Mesenchymal stem cell (in vitro differentiated cells and primary cell): Measurements from ENCODE around the gene PRR29.

Source experiments
- DNase-seq: peaks from one replicate; pipeline ENCODE4 v3.0.0-alpha.2; 2013
- H2AFZ ChIP-seq: one replicate; pipeline ENCODE4 v1.6.1; 2013; ENCODE audit warnings: low read depth, mild to moderate bottlenecking, control low read depth, inconsistent platforms, low read length, moderate library complexity
- H2AK5ac ChIP-seq: 2 replicates; pipeline ENCODE4 v1.6.1; 2013; ENCODE audit warnings: low read length, moderate library complexity, mild to moderate bottlenecking, inconsistent platforms; ENCODE audit not compliant: severe bottlenecking
- H2BK120ac ChIP-seq: one replicate; pipeline ENCODE4 v1.6.1; 2013; ENCODE audit warnings: low read depth, mild to moderate bottlenecking, inconsistent platforms, low read length, moderate library complexity
- H2BK12ac ChIP-seq, 2 experiments: one replicate each; pipeline ENCODE4 v1.6.1; 2013; ENCODE audit warnings: inconsistent platforms in 2 of 2, low read length in 2 of 2, mild to moderate bottlenecking in 2 of 2, moderate library complexity in 2 of 2, control low read depth in 1 of 2
- H2BK15ac ChIP-seq: one replicate; pipeline ENCODE4 v1.6.1; 2013; ENCODE audit warnings: mild to moderate bottlenecking, low read depth, inconsistent platforms; ENCODE audit not compliant: poor library complexity, severe bottlenecking
- H2BK5ac ChIP-seq: 2 replicates; pipeline ENCODE4 v1.6.1; 2013; ENCODE audit warnings: low read depth, mild to moderate bottlenecking, low read length, control low read depth, inconsistent platforms; ENCODE audit not compliant: poor library complexity, severe bottlenecking
- H3K14ac ChIP-seq, 2 experiments: one replicate each; pipeline ENCODE4 v1.6.1; 2013; ENCODE audit warnings: inconsistent platforms in 2 of 2, low read length in 2 of 2, control low read depth in 1 of 2, mild to moderate bottlenecking in 1 of 2, moderate library complexity in 1 of 2
- H3K18ac ChIP-seq, 2 experiments: one replicate each; pipeline ENCODE4 v1.6.1; 2013; ENCODE audit warnings: inconsistent platforms in 2 of 2, low read length in 2 of 2, control low read depth in 1 of 2, low read depth in 1 of 2, mild to moderate bottlenecking in 1 of 2
- H3K23ac ChIP-seq, 2 experiments: one replicate each; pipeline ENCODE4 v1.6.1; 2013; ENCODE audit warnings: inconsistent platforms in 2 of 2, low read length in 2 of 2, mild to moderate bottlenecking in 2 of 2, moderate library complexity in 2 of 2, control low read depth in 1 of 2
- H3K27ac ChIP-seq: 2 replicates; pipeline ENCODE4 v1.5.1; 2013; ENCODE audit warnings: mild to moderate bottlenecking, moderate library complexity, low read length, control low read depth, inconsistent platforms; ENCODE audit not compliant: poor library complexity, severe bottlenecking
- H3K27me3 ChIP-seq, 2 experiments: 2 replicates each; pipeline versions ENCODE4 v1.6.1 to v1.7.0; 2013; ENCODE audit warnings: low read length in 2 of 2, mild to moderate bottlenecking in 2 of 2, moderate library complexity in 2 of 2, control low read depth in 1 of 2, inconsistent platforms in 1 of 2; ENCODE audit not compliant: control insufficient read depth in 1 of 2, insufficient read depth in 1 of 2
- H3K36me3 ChIP-seq, 2 experiments: 2 replicates each; pipeline versions ENCODE4 v1.6.1 to v1.7.0; 2013; ENCODE audit warnings: low read length in 2 of 2, control low read depth in 1 of 2, inconsistent platforms in 1 of 2, low read depth in 1 of 2, mild to moderate bottlenecking in 1 of 2; ENCODE audit not compliant: insufficient read depth in 2 of 2, control insufficient read depth in 1 of 2
- H3K4ac ChIP-seq, 2 experiments: one replicate each; pipeline ENCODE4 v1.6.1; 2013; ENCODE audit warnings: inconsistent platforms in 2 of 2, low read length in 2 of 2, mild to moderate bottlenecking in 2 of 2, moderate library complexity in 2 of 2, control low read depth in 1 of 2, low read depth in 1 of 2
- H3K4me1 ChIP-seq: 2 replicates; pipeline ENCODE4 v1.6.1; 2013; ENCODE audit warnings: low read depth, low read length, control low read depth; ENCODE audit not compliant: control insufficient read depth, insufficient read depth
- H3K4me2 ChIP-seq: 2 replicates; pipeline ENCODE4 v1.6.1; 2013; ENCODE audit warnings: low read length, mild to moderate bottlenecking, inconsistent platforms; ENCODE audit not compliant: poor library complexity, severe bottlenecking
- H3K4me3 ChIP-seq, 2 experiments: 2 replicates each; pipeline versions ENCODE4 v1.5.1 to v1.7.0; 2013; ENCODE audit warnings: low read length in 2 of 2, mild to moderate bottlenecking in 2 of 2, control low read depth in 1 of 2, low read depth in 1 of 2; ENCODE audit not compliant: insufficient read depth in 1 of 2
- H3K79me1 ChIP-seq: replicated peaks from 2 replicates; pipeline ENCODE4 v1.6.1; 2013; ENCODE audit warnings: mild to moderate bottlenecking, control low read depth, low read length, inconsistent platforms; ENCODE audit not compliant: poor library complexity, severe bottlenecking
- H3K9ac ChIP-seq: 2 replicates; pipeline ENCODE4 v1.7.0; 2013; ENCODE audit warnings: mild to moderate bottlenecking, low read length, moderate library complexity
- H3K9me3 ChIP-seq: 2 replicates; pipeline ENCODE4 v1.7.0; 2013; ENCODE audit warnings: mild to moderate bottlenecking, low read length; ENCODE audit not compliant: control insufficient read depth
- H4K8ac ChIP-seq: one replicate; pipeline ENCODE4 v1.6.1; 2013; ENCODE audit warnings: inconsistent platforms, mild to moderate bottlenecking, low read length, moderate library complexity
- H4K91ac ChIP-seq: one replicate; pipeline ENCODE4 v1.6.1; 2013; ENCODE audit warnings: mild to moderate bottlenecking, low read length, inconsistent platforms
- WGBS: methylation state at CpG from one replicate; pipeline ENCODE4 v1.1.7; 2013; ENCODE audit warnings: mixed read lengths; 5-methylcytosine and 5-hydroxymethylcytosine counted together

PRR29 gene

GRCh38 chr17:64009571-64010402, 11.6 kb downstream of the PRR29 start:
- no peak overlapping the region for H2BK5ac ChIP-seq
- no peak overlapping the region for H2AK5ac ChIP-seq
- no peak overlapping the region for H3K23ac ChIP-seq
- H3K4me3 ChIP-seq: no peak overlapping the region
- H3K9me3 ChIP-seq: no peaks in the 10 kb centered on the region
- no peak overlapping the region for H3K14ac ChIP-seq
- no peaks in the 10 kb centered on the region for H3K27me3 ChIP-seq
- H3K4me2 ChIP-seq: no peak overlapping the region
- no peak overlapping the region for H3K9ac ChIP-seq
- H4K8ac ChIP-seq: no peak overlapping the region
- H2BK15ac ChIP-seq: no peak overlapping the region
- no peaks in the 10 kb centered on the region for H3K79me1 ChIP-seq
- H3K18ac ChIP-seq: no peak overlapping the region
- H2BK12ac ChIP-seq: no peak overlapping the region
- no peak overlapping the region for H3K27ac ChIP-seq
- H2AFZ ChIP-seq: no peak overlapping the region
- no peak overlapping the region for H2BK120ac ChIP-seq
- peak; percentile 33 for DNase-seq
- H3K36me3 ChIP-seq: no peaks in the 10 kb centered on the region
- H3K4ac ChIP-seq: no peak overlapping the region
- 58% methylated on average over 8 of the region's 8 CpGs for WGBS
- H4K91ac ChIP-seq: no peak overlapping the region
- peaks cover 4% of the 10 kb centered on the region for H3K4me1 ChIP-seq

- Histone ChIP-seq H3K4me1 (peaks cover 1% of the 10 kb centered on the region), H4K91ac (no peak overlapping the region), H3K79me1 (no peaks in the 10 kb centered on the region), H3K4me3 (no peak overlapping the region), H3K14ac (no peak overlapping the region), H2BK12ac (no peak overlapping the region), H4K8ac (no peak overlapping the region), H3K27ac (no peak overlapping the region), H2AK5ac (no peak overlapping the region), H2AFZ (no peak overlapping the region), H3K23ac (no peak overlapping the region), H3K4me2 (no peak overlapping the region), H3K36me3 (no peaks in the 10 kb centered on the region), H3K9ac (no peak overlapping the region), H2BK120ac (no peak overlapping the region), H3K9me3 (no peaks in the 10 kb centered on the region), H3K27me3 (peaks cover 8 to 11% of the 10 kb centered on the region in 2 experiments), H3K4ac (no peak overlapping the region), H3K18ac (no peak overlapping the region), H2BK5ac (no peak overlapping the region), H2BK15ac (no peak overlapping the region)
- no peak for DNase-seq
- 90% methylated on average over 1 of the region's 6 CpGs for WGBS
Observed at GRCh38 chr17:64015447-64015846, 17.3 kb downstream of the PRR29 start.

- no peak overlapping the region for H3K14ac ChIP-seq
- no peak overlapping the region for H2BK12ac ChIP-seq
- H3K9ac ChIP-seq: no peak overlapping the region
- H2BK120ac ChIP-seq: no peak overlapping the region
- no peak overlapping the region for H4K91ac ChIP-seq
- no peaks in the 10 kb centered on the region for H3K9me3 ChIP-seq
- no peak overlapping the region for H4K8ac ChIP-seq
- no peaks in the 10 kb centered on the region for H3K36me3 ChIP-seq
- H2BK15ac ChIP-seq: no peak overlapping the region
- peaks cover 9 to 11% of the 10 kb centered on the region in 2 experiments for H3K27me3 ChIP-seq
- no peak overlapping the region for H2AFZ ChIP-seq
- WGBS: 64% methylated on average over 4 of the region's 5 CpGs
- no peak overlapping the region for H3K4ac ChIP-seq
- H2AK5ac ChIP-seq: no peak overlapping the region
- H3K23ac ChIP-seq: no peak overlapping the region
- no peak for DNase-seq
- no peak overlapping the region for H3K4me2 ChIP-seq
- no peak overlapping the region for H2BK5ac ChIP-seq
- H3K79me1 ChIP-seq: no peaks in the 10 kb centered on the region
- no peak overlapping the region for H3K18ac ChIP-seq
- H3K4me3 ChIP-seq: no peak overlapping the region
- no peak overlapping the region for H3K27ac ChIP-seq
- peaks cover 2% of the 10 kb centered on the region for H3K4me1 ChIP-seq
Observed at GRCh38 chr17:64016231-64016784, 18.2 kb downstream of the PRR29 start.

GRCh38 chr17:64016974-64017373, 18.8 kb downstream of the PRR29 start:
- no peak overlapping the region for H2BK120ac ChIP-seq
- no peak overlapping the region for H2BK12ac ChIP-seq
- no peak overlapping the region for H3K4me3 ChIP-seq
- H2AK5ac ChIP-seq: no peak overlapping the region
- H2BK15ac ChIP-seq: no peak overlapping the region
- no peak overlapping the region for H3K4me2 ChIP-seq
- H3K4me1 ChIP-seq: peaks cover 2% of the 10 kb centered on the region
- H3K79me1 ChIP-seq: no peaks in the 10 kb centered on the region
- no peak overlapping the region for H4K91ac ChIP-seq
- no peak overlapping the region for H3K4ac ChIP-seq
- H3K36me3 ChIP-seq: no peaks in the 10 kb centered on the region
- H3K18ac ChIP-seq: no peak overlapping the region
- H2BK5ac ChIP-seq: no peak overlapping the region
- no peak for DNase-seq
- 80% methylated on average over 1 of the region's 3 CpGs for WGBS
- H3K27me3 ChIP-seq: peaks cover 9 to 11% of the 10 kb centered on the region in 2 experiments
- no peak overlapping the region for H3K23ac ChIP-seq
- no peak overlapping the region for H3K9ac ChIP-seq
- H4K8ac ChIP-seq: no peak overlapping the region
- no peak overlapping the region for H3K14ac ChIP-seq
- H3K9me3 ChIP-seq: no peaks in the 10 kb centered on the region
- H2AFZ ChIP-seq: no peak overlapping the region
- H3K27ac ChIP-seq: no peak overlapping the region
